OCI-LY7 (cell line): ENCODE measurements around the gene FHIT.

ENCODE experiments used
- CTCF ChIP-seq: fragments of 200-600 bp; sonication (generic); conservative IDR thresholded peaks from 2 replicates; pipeline ENCODE4 v1.5.1; 2014; ENCODE audit warnings: mild to moderate bottlenecking, antibody characterized with exemption, low read length, moderate library complexity, mixed read lengths
- EZH2phosphoT487 ChIP-seq: fragments of 200-600 bp; sonication (generic); IDR thresholded peaks from 2 replicates; pipeline ENCODE4 v1.6.1; 2018; ENCODE audit warnings: low read depth, borderline replicate concordance, mild to moderate bottlenecking, mixed run types, antibody characterized with exemption, low read length, moderate library complexity, mixed read lengths

DNA sequence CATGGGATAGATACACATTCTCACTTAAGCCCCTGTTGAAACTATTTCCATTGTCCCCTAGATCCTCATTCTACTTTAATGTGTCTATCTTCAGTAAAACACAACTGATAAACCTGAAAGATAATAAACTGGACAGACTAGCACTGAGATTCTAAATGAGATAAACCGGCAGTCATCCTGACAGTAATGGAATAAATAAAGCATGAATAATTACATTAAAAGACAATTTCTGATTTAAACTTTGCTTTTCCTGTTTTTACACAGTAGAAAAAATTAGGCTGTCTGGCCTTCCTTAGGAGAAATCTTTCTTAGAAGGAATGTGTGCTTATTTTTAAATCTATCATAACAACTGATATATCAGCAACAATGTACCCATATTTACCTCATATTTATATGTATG, 232.4 kb downstream of the FHIT start:
- TF ChIP-seq CTCF, result no peak
- TF ChIP-seq EZH2phosphoT487, result no peak
